ENCODE results near the gene AHNAK. TPM values are rescaled to one million over a fixed set of nuclear protein-coding genes. Genes with fewer than 3 reads are reported as not detected.

Gene AHNAK
- total and polyA plus RNA-seq, 11 donors, result 84.4 to 861 (median 384) TPM

- intact Hi-C loops (cut with DNase I), result loop anchor here in 1 of 10 donors (5.0 kb wide), 1 partner anchor 95 kb away; no protein-coding TSS in a partner anchor
- Histone ChIP-seq H3K4me1 (no peaks in the 10 kb centered on the region), H3K27me3 (no peaks in the 10 kb centered on the region), H3K36me3 (no peaks in the 10 kb centered on the region), H3K9me3 (no peaks in the 10 kb centered on the region), H3K4me3 (no peak overlapping the region), H3K27ac (peak overlapping the region in 1 of 12 donors; percentile 38)
- TF ChIP-seq CTCF (IDR thresholded peaks at IDR 0.05) (no peak), POLR2A (IDR thresholded peaks at IDR 0.05) (no peak)
- WGBS, 4 donors, result 89 to 92% (median 90%) methylated on average over 8 of the region's 8 CpGs
- ATAC-seq (no peak), DNase-seq (no peak)
Measured at GRCh38 chr11:62487136-62487535, 59.5 kb downstream of the AHNAK start.

- Histone ChIP-seq H3K27ac (no peak overlapping the region), H3K27me3 (no peaks in the 10 kb centered on the region), H3K4me3 (no peak overlapping the region), H3K9me3 (no peaks in the 10 kb centered on the region), H3K4me1 (peaks cover 0 to 17% (median 0%) of the 10 kb centered on the region in 12 donors), H3K36me3 (no peaks in the 10 kb centered on the region)
- ATAC-seq (no peak), DNase-seq (no peak)
- 92 to 96% (median 94%) methylated on average over 6 of the region's 6 CpGs for WGBS, 4 donors
- TF ChIP-seq POLR2A (IDR thresholded peaks at IDR 0.05) (no peak), CTCF (IDR thresholded peaks at IDR 0.05) (no peak)
- intact Hi-C loops (cut with DNase I), result no loop called here
Measured at GRCh38 chr11:62484352-62484751, 62.3 kb downstream of the AHNAK start.

- ATAC-seq (no peak), DNase-seq (no peak)
- 82 to 87% (median 84%) methylated on average over 6 of the region's 6 CpGs for WGBS, 4 donors
- Histone ChIP-seq H3K36me3 (no peaks in the 10 kb centered on the region), H3K9me3 (no peaks in the 10 kb centered on the region), H3K27ac (no peak overlapping the region), H3K4me1 (peaks cover 0 to 17% (median 0%) of the 10 kb centered on the region in 12 donors), H3K27me3 (no peaks in the 10 kb centered on the region), H3K4me3 (no peak overlapping the region)
- TF ChIP-seq POLR2A (IDR thresholded peaks at IDR 0.05) (no peak), CTCF (IDR thresholded peaks at IDR 0.05) (no peak)
- intact Hi-C loops (cut with DNase I), result no loop called here
Measured at GRCh38 chr11:62482753-62483152, 63.9 kb downstream of the AHNAK start.

GRCh38 chr11:62479631-62480201, 66.9 kb downstream of the AHNAK start:
- TF ChIP-seq POLR2A (IDR thresholded peaks at IDR 0.05) (no peak), CTCF (IDR thresholded peaks at IDR 0.05) (no peak)
- intact Hi-C loops (cut with DNase I), result no loop called here
- Histone ChIP-seq H3K27me3 (no peaks in the 10 kb centered on the region), H3K4me3 (no peak overlapping the region), H3K4me1 (peaks cover 0 to 17% (median 0%) of the 10 kb centered on the region in 12 donors), H3K27ac (peak overlapping the region in 1 of 12 donors; percentile 83), H3K36me3 (no peaks in the 10 kb centered on the region), H3K9me3 (no peaks in the 10 kb centered on the region)
- ATAC-seq (no peak), DNase-seq (no peak)
- WGBS, 4 donors, result 62 to 75% (median 69%) methylated on average over 7 of the region's 7 CpGs
